Measurements from ENCODE around the gene TFAP2E.

DNA sequence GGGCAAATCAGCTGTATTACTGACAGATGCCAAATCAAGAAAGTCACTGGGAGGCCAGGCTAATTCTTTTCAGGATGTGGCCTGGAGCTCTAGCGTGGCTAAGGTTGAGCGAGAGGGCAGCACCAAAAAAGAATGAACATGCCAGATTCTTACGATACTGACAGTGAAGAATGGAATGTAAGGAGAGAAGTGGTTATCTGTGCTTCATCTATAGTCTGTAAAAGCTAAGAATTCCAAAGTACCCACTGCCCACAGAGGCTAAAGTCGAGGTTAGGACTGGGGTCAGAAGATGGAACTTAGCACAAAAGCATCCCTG lies 32.7 kb downstream of the TFAP2E start:
- TF ChIP-seq FOXK2 (IDR thresholded peaks at IDR 0.05) (no peak), FOXA1 (IDR thresholded peaks at IDR 0.05) (no peak), FOXM1 (IDR thresholded peaks at IDR 0.05; ENCODE audit: borderline replicate concordance) (no peak), TARDBP (IDR thresholded peaks at IDR 0.05) (no peak)
- TF ChIP-seq, protein P1, sequence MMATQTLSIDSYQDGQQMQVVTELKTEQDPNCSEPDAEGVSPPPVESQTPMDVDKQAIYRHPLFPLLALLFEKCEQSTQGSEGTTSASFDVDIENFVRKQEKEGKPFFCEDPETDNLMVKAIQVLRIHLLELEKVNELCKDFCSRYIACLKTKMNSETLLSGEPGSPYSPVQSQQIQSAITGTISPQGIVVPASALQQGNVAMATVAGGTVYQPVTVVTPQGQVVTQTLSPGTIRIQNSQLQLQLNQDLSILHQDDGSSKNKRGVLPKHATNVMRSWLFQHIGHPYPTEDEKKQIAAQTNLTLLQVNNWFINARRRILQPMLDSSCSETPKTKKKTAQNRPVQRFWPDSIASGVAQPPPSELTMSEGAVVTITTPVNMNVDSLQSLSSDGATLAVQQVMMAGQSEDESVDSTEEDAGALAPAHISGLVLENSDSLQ (IDR thresholded peaks at IDR 0.05): no peak

Data from HEK293T (cell line).